HFFc6 (cell line): Measurements from ENCODE around the gene IL1RAPL2. TPM values are rescaled to one million over a fixed set of nuclear protein-coding genes. Genes with fewer than 3 reads are reported as not detected.

Source experiments
- DNase-seq: peaks from one replicate; pipeline ENCODE4 v3.0.0-alpha.2; 2018
- H3K27ac Mint-ChIP-seq: 2 replicates; pipeline ENCODE4 v1.8.0; 2020; ENCODE audit warnings: mild to moderate bottlenecking, mixed read lengths
- H3K27me3 Mint-ChIP-seq: 2 replicates; pipeline ENCODE4 v1.8.0; 2021; ENCODE audit warnings: mild to moderate bottlenecking, moderate library complexity, mixed read lengths; ENCODE audit not compliant: insufficient read depth
- H3K36me3 Mint-ChIP-seq: 2 replicates; pipeline ENCODE4 v1.8.0; 2021; ENCODE audit warnings: low read depth, mixed read lengths
- H3K4me1 Mint-ChIP-seq: 2 replicates; pipeline ENCODE4 v1.8.0; 2020; ENCODE audit warnings: low read depth, mixed read lengths
- H3K4me3 Mint-ChIP-seq: 2 replicates; pipeline ENCODE4 v1.8.0; 2020; ENCODE audit warnings: mild to moderate bottlenecking, moderate library complexity, mixed read lengths
- H3K9me3 Mint-ChIP-seq: 2 replicates; pipeline ENCODE4 v1.8.0; 2020; ENCODE audit warnings: mild to moderate bottlenecking, mixed read lengths
- CTCF ChIP-seq: fragments of 200-600 bp; sonication (generic); IDR thresholded peaks from 2 replicates; pipeline ENCODE4 v1.5.0; 2021; ENCODE audit warnings: antibody characterized with exemption, mild to moderate bottlenecking
- total RNA-seq, 6 experiments: library from RNA; stranded (reverse); fragmentation: NEBNext Ultra II Directional; extraction: Animal tissue kit (Norgen Biotek cat#: 25700); gene quantifications; 2 replicates in 1 of 6; 3 replicates in 5 of 6; pipeline ENCODE4 v1.2.3, GENCODE V29; 2021

The IL1RAPL2 gene
- total RNA-seq, 6 experiments from 2014 or later: 0.33 TPM; not detected in 5

GRCh38 chrX:105565856-105566255, 999.9 kb downstream of the IL1RAPL2 start:
- TF ChIP-seq CTCF: no peak

GRCh38 chrX:105567082-105567481, 1001.1 kb downstream of the IL1RAPL2 start:
- Mint-ChIP-seq H3K4me1 (peaks cover 7% of the 10 kb centered on the region; the same call in 1 of the 2 replicates), H3K9me3 (no peaks in the 10 kb centered on the region; the same call in 1 of the 2 replicates), H3K36me3 (no peaks in the 10 kb centered on the region), H3K27me3 (peaks cover 1% of the 10 kb centered on the region; the same call in 1 of the 2 replicates), H3K4me3 (no peak overlapping the region), H3K27ac (no peak overlapping the region)
- no peak for DNase-seq
- TF ChIP-seq CTCF: no peak

More at GRCh38 chrX:105565856-105566255, 999.9 kb downstream of the IL1RAPL2 start:
- no peaks in the 10 kb centered on the region for H3K36me3 Mint-ChIP-seq
- H3K9me3 Mint-ChIP-seq: no peaks in the 10 kb centered on the region; the same call in 1 of the 2 replicates
- H3K27ac Mint-ChIP-seq: no peak overlapping the region
- no peak overlapping the region for H3K4me3 Mint-ChIP-seq
- H3K4me1 Mint-ChIP-seq: peaks cover 7% of the 10 kb centered on the region; the same call in 1 of the 2 replicates
- peaks cover 1% of the 10 kb centered on the region; the same call in 1 of the 2 replicates for H3K27me3 Mint-ChIP-seq
- DNase-seq: no peak

- TF ChIP-seq CTCF: no peak
- DNase-seq: no peak
- no peaks in the 10 kb centered on the region for H3K4me1 Mint-ChIP-seq
- H3K36me3 Mint-ChIP-seq: no peaks in the 10 kb centered on the region
- no peaks in the 10 kb centered on the region for H3K27me3 Mint-ChIP-seq
- H3K9me3 Mint-ChIP-seq: no peaks in the 10 kb centered on the region
- H3K27ac Mint-ChIP-seq: no peak overlapping the region
- H3K4me3 Mint-ChIP-seq: no peak overlapping the region
Measured at GRCh38 chrX:105608745-105609144, 1042.7 kb downstream of the IL1RAPL2 start.

- H3K4me1 Mint-ChIP-seq: no peaks in the 10 kb centered on the region
- H3K27ac Mint-ChIP-seq: no peak overlapping the region
- no peak for DNase-seq
- H3K36me3 Mint-ChIP-seq: no peaks in the 10 kb centered on the region
- H3K4me3 Mint-ChIP-seq: no peak overlapping the region
- TF ChIP-seq CTCF: no peak
- no peaks in the 10 kb centered on the region for H3K9me3 Mint-ChIP-seq
- no peaks in the 10 kb centered on the region for H3K27me3 Mint-ChIP-seq
Measured at GRCh38 chrX:105609530-105609929, 1043.5 kb downstream of the IL1RAPL2 start.

GRCh38 chrX:105610411-105610810, 1044.4 kb downstream of the IL1RAPL2 start:
- Mint-ChIP-seq H3K36me3 (no peaks in the 10 kb centered on the region), H3K27me3 (no peaks in the 10 kb centered on the region), H3K27ac (no peak overlapping the region), H3K4me3 (no peak overlapping the region), H3K9me3 (no peaks in the 10 kb centered on the region), H3K4me1 (no peaks in the 10 kb centered on the region)
- no peak for TF ChIP-seq CTCF
- DNase-seq: peak; percentile 2
